HEK293 (cell line): ENCODE data around the gene FOXP1.

ENCODE experiments used
- CTCF ChIA-PET: fragments of 350-600 bp; formaldehyde crosslinking; extraction: SDS; loops from one replicate; lab custom pipeline; 2021; ENCODE audit warnings: antibody characterized with exemption; lab: Yijun Ruan, JAX
- POLR2A ChIA-PET: fragments of 300-600 bp; formaldehyde crosslinking; extraction: SDS; loops from one replicate; lab custom pipeline; 2020; ENCODE audit warnings: antibody characterized with exemption, inconsistent platforms; lab: Yijun Ruan, JAX
- H3K27ac ChIP-seq: fragments of 200-500 bp; sonication (Bioruptor generic); 2 replicates; pipeline ENCODE4 v1.5.1; 2014; ENCODE audit warnings: low read depth, low read length, control low read depth, inconsistent platforms; ENCODE audit errors: extremely low read depth
- H3K36me3 ChIP-seq, 2 experiments: fragments of 200-500 bp in 1 of 2; sonication (Bioruptor generic) in 1 of 2; 1 replicate in 1 of 2; 2 replicates in 1 of 2; pipeline ENCODE4 v1.5.1; 2014 to 2017; ENCODE audit warnings: inconsistent platforms in 2 of 2, low read length in 2 of 2; ENCODE audit not compliant: control insufficient read depth in 2 of 2, insufficient read depth in 1 of 2
- H3K4me1 ChIP-seq: fragments of 200-500 bp; sonication (Bioruptor generic); 2 replicates; pipeline ENCODE4 v1.5.1; 2014; ENCODE audit warnings: mild to moderate bottlenecking, low read length, inconsistent platforms; ENCODE audit not compliant: control insufficient read depth, insufficient read depth
- H3K4me3 ChIP-seq: 2 replicates; pipeline ENCODE4 v1.5.1; 2011; ENCODE audit warnings: low read depth, mild to moderate bottlenecking, control low read depth, low read length, moderate library complexity
- H3K9me3 ChIP-seq: fragments of 200-500 bp; sonication (Bioruptor generic); 2 replicates; pipeline ENCODE4 v1.5.1; 2014; ENCODE audit warnings: low read depth, low read length, inconsistent platforms; ENCODE audit not compliant: control insufficient read depth, insufficient read depth
- KLF10 ChIP-seq: fragments of 450-650 bp; IDR thresholded peaks from 2 replicates; pipeline ENCODE4 v1.5.1; 2018; ENCODE audit warnings: missing biosample characterization, mild to moderate bottlenecking, missing genetic modification characterization
- KLF8 ChIP-seq: fragments of 450-650 bp; formaldehyde crosslinking; IDR thresholded peaks from 2 replicates; pipeline ENCODE4 v1.5.1; 2016; ENCODE audit warnings: missing biosample characterization, missing genetic modification characterization
- SCRT2 ChIP-seq: fragments of 450-650 bp; formaldehyde crosslinking; IDR thresholded peaks from 2 replicates; pipeline ENCODE4 v1.5.1; 2016; ENCODE audit warnings: missing biosample characterization, missing genetic modification characterization
- ZBTB48 ChIP-seq: fragments of 450-650 bp; formaldehyde crosslinking; IDR thresholded peaks from 2 replicates; pipeline ENCODE4 v1.5.1; 2016; ENCODE audit warnings: missing biosample characterization, missing genetic modification characterization
- ZNF174 ChIP-seq: fragments of 450-650 bp; formaldehyde crosslinking; IDR thresholded peaks from 2 replicates; pipeline ENCODE4 v1.5.0; 2017; ENCODE audit warnings: missing biosample characterization, mild to moderate bottlenecking, missing genetic modification characterization
- ZNF2 ChIP-seq: fragments of 450-650 bp; formaldehyde crosslinking; IDR thresholded peaks from 2 replicates; pipeline ENCODE4 v1.5.1; 2016; ENCODE audit warnings: missing biosample characterization, missing genetic modification characterization
- ZNF510 ChIP-seq: fragments of 450-650 bp; formaldehyde crosslinking; IDR thresholded peaks from 2 replicates; pipeline ENCODE4 v1.5.1; 2018; ENCODE audit warnings: mild to moderate bottlenecking, missing genetic modification characterization, missing biosample characterization; ENCODE audit not compliant: insufficient replicate concordance
- ZNF624 ChIP-seq: fragments of 450-650 bp; formaldehyde crosslinking; IDR thresholded peaks from 2 replicates; pipeline ENCODE4 v1.5.1; 2017; ENCODE audit warnings: missing biosample characterization, missing genetic modification characterization
- ZNF768 ChIP-seq: fragments of 450-650 bp; formaldehyde crosslinking; IDR thresholded peaks from 2 replicates; pipeline ENCODE4 v1.5.1; 2018; ENCODE audit warnings: missing biosample characterization, mild to moderate bottlenecking, missing genetic modification characterization
- ZSCAN16 ChIP-seq: fragments of 450-650 bp; formaldehyde crosslinking; IDR thresholded peaks from 2 replicates; pipeline ENCODE4 v1.5.1; 2016; ENCODE audit warnings: missing biosample characterization, missing genetic modification characterization
- TF ChIP-seq, protein P1 (sequence below): fragments of 450-650 bp; formaldehyde crosslinking; IDR thresholded peaks from 2 replicates; pipeline ENCODE4 v1.5.1; 2017; ENCODE audit warnings: missing biosample characterization, missing genetic modification characterization
- TF ChIP-seq, protein P2 (sequence below): fragments of 450-650 bp; formaldehyde crosslinking; IDR thresholded peaks from 2 replicates; pipeline ENCODE4 v1.5.1; 2016; ENCODE audit warnings: missing biosample characterization, missing genetic modification characterization
- TF ChIP-seq, protein P3 (sequence below): fragments of 450-650 bp; formaldehyde crosslinking; IDR thresholded peaks from 2 replicates; pipeline ENCODE4 v1.5.1; 2016; ENCODE audit warnings: missing biosample characterization, missing genetic modification characterization
- TF ChIP-seq, protein P4 (sequence below): fragments of 450-650 bp; formaldehyde crosslinking; IDR thresholded peaks from 2 replicates; pipeline ENCODE4 v1.5.1; 2016; ENCODE audit warnings: missing biosample characterization, missing genetic modification characterization
- TF ChIP-seq, protein P5 (sequence below): fragments of 450-650 bp; formaldehyde crosslinking; IDR thresholded peaks from 2 replicates; pipeline ENCODE4 v1.5.1; 2016; ENCODE audit warnings: missing biosample characterization, missing genetic modification characterization

FOXP1 gene

DNA sequence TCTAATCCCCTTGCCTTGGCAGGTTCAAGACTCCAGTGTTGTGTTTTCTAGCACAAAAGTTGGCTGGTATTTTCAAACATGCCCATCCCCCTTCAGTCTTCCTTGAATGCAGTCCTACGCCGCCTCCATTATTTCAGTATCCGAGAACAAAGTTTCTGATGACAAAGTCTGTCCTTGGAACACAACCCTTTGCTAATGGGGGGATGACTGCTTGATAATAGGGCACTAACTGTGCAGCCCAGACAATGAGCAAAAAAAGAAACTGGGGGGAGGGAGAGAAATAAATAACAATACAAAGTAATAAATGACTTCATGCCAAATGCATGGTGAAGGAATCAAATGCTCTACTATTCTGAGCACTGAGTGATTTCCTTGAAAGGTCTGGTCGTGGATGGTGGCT, 310.1 kb downstream of the FOXP1 start:
- TF ChIP-seq, protein P1, sequence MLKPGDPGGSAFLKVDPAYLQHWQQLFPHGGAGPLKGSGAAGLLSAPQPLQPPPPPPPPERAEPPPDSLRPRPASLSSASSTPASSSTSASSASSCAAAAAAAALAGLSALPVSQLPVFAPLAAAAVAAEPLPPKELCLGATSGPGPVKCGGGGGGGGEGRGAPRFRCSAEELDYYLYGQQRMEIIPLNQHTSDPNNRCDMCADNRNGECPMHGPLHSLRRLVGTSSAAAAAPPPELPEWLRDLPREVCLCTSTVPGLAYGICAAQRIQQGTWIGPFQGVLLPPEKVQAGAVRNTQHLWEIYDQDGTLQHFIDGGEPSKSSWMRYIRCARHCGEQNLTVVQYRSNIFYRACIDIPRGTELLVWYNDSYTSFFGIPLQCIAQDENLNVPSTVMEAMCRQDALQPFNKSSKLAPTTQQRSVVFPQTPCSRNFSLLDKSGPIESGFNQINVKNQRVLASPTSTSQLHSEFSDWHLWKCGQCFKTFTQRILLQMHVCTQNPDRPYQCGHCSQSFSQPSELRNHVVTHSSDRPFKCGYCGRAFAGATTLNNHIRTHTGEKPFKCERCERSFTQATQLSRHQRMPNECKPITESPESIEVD (tag by site-specific recombination): no peak
- TF ChIP-seq, all 188 proteins: peak for 0
- Histone ChIP-seq H3K27ac (no peak overlapping the region), H3K4me3 (no peak overlapping the region), H3K9me3 (no peaks in the 10 kb centered on the region), H3K4me1 (no peaks in the 10 kb centered on the region), H3K36me3 (no peaks in the 10 kb centered on the region)
- ChIA-PET CTCF (no interaction called here), POLR2A (no interaction called here)

DNA sequence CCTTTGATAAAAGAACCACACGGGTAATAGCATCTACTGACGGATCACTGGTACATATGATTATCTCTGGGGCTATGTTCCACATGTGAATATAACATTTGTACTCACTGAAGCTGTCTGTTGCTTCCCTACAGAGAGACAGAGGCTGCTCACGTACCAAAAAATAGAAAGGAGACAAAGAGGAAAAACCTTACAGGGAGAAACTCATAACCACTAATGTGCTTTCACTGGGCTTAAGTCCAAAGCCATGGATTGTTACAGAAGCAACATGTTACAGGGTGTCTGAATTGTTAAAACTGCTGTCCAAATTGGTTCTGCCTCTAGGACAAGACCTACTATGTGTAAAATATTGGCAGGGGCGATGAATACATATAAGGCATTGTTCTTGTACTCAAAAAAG, 311.9 kb downstream of the FOXP1 start:
- no peak overlapping the region for H3K27ac ChIP-seq
- H3K4me3 ChIP-seq: no peak overlapping the region
- no peaks in the 10 kb centered on the region for H3K36me3 ChIP-seq
- ChIA-PET CTCF (no interaction called here), POLR2A (no interaction called here)
- H3K9me3 ChIP-seq: no peaks in the 10 kb centered on the region
- H3K4me1 ChIP-seq: no peaks in the 10 kb centered on the region
- TF ChIP-seq SCRT2 (tag by site-specific recombination) (0 out of 2 replicates have a peak, but pooled peaks have one; percentile 32), KLF10 (tag by site-specific recombination) (no peak)

DNA sequence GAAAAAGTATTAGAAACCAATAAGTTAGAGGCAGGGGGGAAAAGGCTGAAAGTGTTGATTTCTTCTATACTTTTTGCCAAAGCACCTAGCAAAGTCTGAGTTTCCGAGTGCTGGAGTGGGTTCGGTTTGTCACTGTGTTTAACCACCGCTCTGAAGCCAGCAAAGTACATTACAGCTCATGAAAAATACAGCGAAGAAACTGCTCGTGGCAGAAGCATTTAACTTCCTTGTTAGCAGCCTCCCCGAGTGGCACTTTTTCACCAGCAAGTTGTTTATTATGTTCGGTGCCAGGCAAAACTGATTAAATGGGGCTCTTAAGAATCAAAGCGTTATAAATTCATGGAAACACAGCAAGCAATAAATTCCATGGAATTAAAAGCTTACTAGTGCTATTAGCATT, 313.6 kb downstream of the FOXP1 start:
- ChIA-PET POLR2A (no interaction called here), CTCF (no interaction called here)
- Histone ChIP-seq H3K27ac (no peak overlapping the region), H3K9me3 (no peaks in the 10 kb centered on the region), H3K36me3 (no peaks in the 10 kb centered on the region), H3K4me3 (no peak overlapping the region), H3K4me1 (no peaks in the 10 kb centered on the region)
- TF ChIP-seq ZBTB48 (tag by site-specific recombination) (no peak), ZSCAN16 (tag by site-specific recombination) (no peak), ZNF174 (no peak), ZNF768 (no peak), ZNF2 (tag by site-specific recombination) (no peak), ZNF510 (no peak), KLF8 (tag by site-specific recombination) (no peak), ZNF624 (tag by site-specific recombination) (no peak)
- TF ChIP-seq, protein P2, sequence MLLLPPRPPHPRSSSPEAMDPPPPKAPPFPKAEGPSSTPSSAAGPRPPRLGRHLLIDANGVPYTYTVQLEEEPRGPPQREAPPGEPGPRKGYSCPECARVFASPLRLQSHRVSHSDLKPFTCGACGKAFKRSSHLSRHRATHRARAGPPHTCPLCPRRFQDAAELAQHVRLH (tag by site-specific recombination): no peak
- TF ChIP-seq, protein P3, sequence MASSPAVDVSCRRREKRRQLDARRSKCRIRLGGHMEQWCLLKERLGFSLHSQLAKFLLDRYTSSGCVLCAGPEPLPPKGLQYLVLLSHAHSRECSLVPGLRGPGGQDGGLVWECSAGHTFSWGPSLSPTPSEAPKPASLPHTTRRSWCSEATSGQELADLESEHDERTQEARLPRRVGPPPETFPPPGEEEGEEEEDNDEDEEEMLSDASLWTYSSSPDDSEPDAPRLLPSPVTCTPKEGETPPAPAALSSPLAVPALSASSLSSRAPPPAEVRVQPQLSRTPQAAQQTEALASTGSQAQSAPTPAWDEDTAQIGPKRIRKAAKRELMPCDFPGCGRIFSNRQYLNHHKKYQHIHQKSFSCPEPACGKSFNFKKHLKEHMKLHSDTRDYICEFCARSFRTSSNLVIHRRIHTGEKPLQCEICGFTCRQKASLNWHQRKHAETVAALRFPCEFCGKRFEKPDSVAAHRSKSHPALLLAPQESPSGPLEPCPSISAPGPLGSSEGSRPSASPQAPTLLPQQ (tag by site-specific recombination): no peak
- TF ChIP-seq, protein P4, sequence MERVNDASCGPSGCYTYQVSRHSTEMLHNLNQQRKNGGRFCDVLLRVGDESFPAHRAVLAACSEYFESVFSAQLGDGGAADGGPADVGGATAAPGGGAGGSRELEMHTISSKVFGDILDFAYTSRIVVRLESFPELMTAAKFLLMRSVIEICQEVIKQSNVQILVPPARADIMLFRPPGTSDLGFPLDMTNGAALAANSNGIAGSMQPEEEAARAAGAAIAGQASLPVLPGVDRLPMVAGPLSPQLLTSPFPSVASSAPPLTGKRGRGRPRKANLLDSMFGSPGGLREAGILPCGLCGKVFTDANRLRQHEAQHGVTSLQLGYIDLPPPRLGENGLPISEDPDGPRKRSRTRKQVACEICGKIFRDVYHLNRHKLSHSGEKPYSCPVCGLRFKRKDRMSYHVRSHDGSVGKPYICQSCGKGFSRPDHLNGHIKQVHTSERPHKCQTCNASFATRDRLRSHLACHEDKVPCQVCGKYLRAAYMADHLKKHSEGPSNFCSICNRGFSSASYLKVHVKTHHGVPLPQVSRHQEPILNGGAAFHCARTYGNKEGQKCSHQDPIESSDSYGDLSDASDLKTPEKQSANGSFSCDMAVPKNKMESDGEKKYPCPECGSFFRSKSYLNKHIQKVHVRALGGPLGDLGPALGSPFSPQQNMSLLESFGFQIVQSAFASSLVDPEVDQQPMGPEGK (tag by site-specific recombination): no peak
- TF ChIP-seq, protein P5, sequence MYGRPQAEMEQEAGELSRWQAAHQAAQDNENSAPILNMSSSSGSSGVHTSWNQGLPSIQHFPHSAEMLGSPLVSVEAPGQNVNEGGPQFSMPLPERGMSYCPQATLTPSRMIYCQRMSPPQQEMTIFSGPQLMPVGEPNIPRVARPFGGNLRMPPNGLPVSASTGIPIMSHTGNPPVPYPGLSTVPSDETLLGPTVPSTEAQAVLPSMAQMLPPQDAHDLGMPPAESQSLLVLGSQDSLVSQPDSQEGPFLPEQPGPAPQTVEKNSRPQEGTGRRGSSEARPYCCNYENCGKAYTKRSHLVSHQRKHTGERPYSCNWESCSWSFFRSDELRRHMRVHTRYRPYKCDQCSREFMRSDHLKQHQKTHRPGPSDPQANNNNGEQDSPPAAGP: no peak
